ENCODE data around the gene RGMA. TPM values are rescaled to one million over a fixed set of nuclear protein-coding genes. Genes with fewer than 3 reads are reported as not detected.

Gene RGMA
- total and polyA plus RNA-seq, 2 of the 8 experiments (the other 6 are each of a cell fraction or from before 2014, with no cell fraction given) = 19.9 to 39.8 TPM

GRCh38 chr15:93027413-93027812 lies 61.6 kb downstream of the RGMA start:
- Histone ChIP-seq H3K27ac (ENCODE audit: low read depth, low read length) (no peak overlapping the region), H2AFZ (ENCODE audit: low read length) (no peak overlapping the region), H4K91ac (replicated peaks; ENCODE audit: insufficient read length, low read length) (no peak overlapping the region), H4K5ac (ENCODE audit: insufficient read length, low read depth, low read length) (no peak overlapping the region), H3K9ac (replicated peaks in 1 of 4; ENCODE audit: extremely low read depth in 1 of 4, low read depth in 3 of 4, low read length in 3 of 4) (no peak overlapping the region; a peak in 2 of 7 replicates), H3K4me2 (ENCODE audit: insufficient read depth in 1 of 2, low read depth in 2 of 2, low read length in 2 of 2) (no peak overlapping the region), H3K4ac (replicated peaks; ENCODE audit: insufficient read length, low read depth, low read length) (no peak overlapping the region), H3K9me3 (ENCODE audit: insufficient read depth in 2 of 2, low read depth in 1 of 2, low read length in 1 of 2) (no peaks in the 10 kb centered on the region), H4K20me1 (replicated peaks in 1 of 2; ENCODE audit: control insufficient read depth in 1 of 2, insufficient read depth in 2 of 2, low read length in 2 of 2) (peaks cover 8 to 10% of the 10 kb centered on the region in 2 experiments), H3K18ac (ENCODE audit: extremely low read depth, low read length) (no peak overlapping the region), H2BK15ac (ENCODE audit: low read length) (no peak overlapping the region), H2BK120ac (replicated peaks; ENCODE audit: low read depth, low read length) (no peak overlapping the region), H3K27me3 (replicated peaks in 1 of 4; ENCODE audit: control insufficient read depth in 3 of 4, extremely low read depth in 1 of 4, insufficient read depth in 3 of 4, low read length in 3 of 4) (no peaks in the 10 kb centered on the region), H3K36me3 (ENCODE audit: control insufficient read depth in 2 of 4, insufficient read depth in 4 of 4, low read length in 3 of 4) (peaks cover 23 to 46% (median 39%) of the 10 kb centered on the region in 4 experiments), H3K4me3 (ENCODE audit: extremely low read depth in 1 of 4, insufficient read depth in 2 of 4, low read depth in 3 of 4, low read length in 4 of 4) (no peak overlapping the region), H3K4me1 (replicated peaks in 1 of 4; ENCODE audit: control insufficient read depth in 3 of 4, insufficient read depth in 4 of 4, low read length in 3 of 4) (peaks cover 0 to 3% (median 0%) of the 10 kb centered on the region in 4 experiments; a peak in 3 of 7 replicates), H3K79me2 (ENCODE audit: control insufficient read depth in 1 of 2, insufficient read depth in 2 of 2, low read length in 2 of 2) (no peaks in the 10 kb centered on the region), H2BK12ac (ENCODE audit: low read depth, low read length) (no peak overlapping the region), H3K23me2 (ENCODE audit: low read depth, low read length) (no peaks in the 10 kb centered on the region), H3K56ac (replicated peaks; ENCODE audit: insufficient read length, low read depth, low read length) (no peak overlapping the region), H2BK20ac (ENCODE audit: low read length) (no peak overlapping the region), H3K14ac (ENCODE audit: insufficient read length) (no peak overlapping the region), H2BK5ac (ENCODE audit: low read depth, low read length) (no peak overlapping the region; the same call in 1 of the 2 replicates), H3K79me1 (ENCODE audit: low read depth, low read length) (peaks cover 4% of the 10 kb centered on the region; the same call in 1 of the 2 replicates), H3K23ac (ENCODE audit: insufficient read length) (no peak overlapping the region), H2AK5ac (ENCODE audit: low read depth, low read length) (no peak overlapping the region), H4K8ac (ENCODE audit: extremely low read depth, insufficient read depth, low read length) (no peak overlapping the region)
- ChIA-PET POLR2A (ENCODE audit: partially characterized antibody) (no interaction called here), CTCF (ENCODE audit: partially characterized antibody) (interaction anchor here (1.4 to 8.6 kb wide), 5 partner anchors 8 to 1092 kb away, joined by 3 to 119 read pairs (median 38); no protein-coding TSS in a partner anchor)
- DNase-seq (ENCODE audit: low read depth in 1 of 2, low spot score in 2 of 2) (no peak), FAIRE-seq (no peak)
- 90% methylated on average over 10 of the region's 10 CpGs; no CpG with 5 or more reads in 1 of the 2 experiments for WGBS, 2 experiments (ENCODE audit: extremely low coverage in 1 of 2, insufficient coverage in 1 of 2, insufficient read length in 1 of 2, insufficient replicate concordance in 2 of 2, low coverage in 1 of 2, low lambda C conversion rate in 2 of 2, missing lambda C conversion rate in 1 of 2)
- no peak for TF ChIP-seq ASH2L (IDR thresholded peaks at IDR 0.05; ENCODE audit: low read length)
- TF ChIP-seq TEAD4 (IDR thresholded peaks at IDR 0.05; ENCODE audit: low read depth, low read length) = no peak
- TF ChIP-seq YY1 (IDR thresholded peaks at IDR 0.05; ENCODE audit: low read depth, low read length) = no peak
- TF ChIP-seq POLR2AphosphoS5 (IDR thresholded peaks at IDR 0.05; ENCODE audit: low read depth, low read length) = peak; percentile 46; the same call in 1 of the 2 replicates

Measured in H1 (cell line).